H4 (cell line): ENCODE measurements around the gene GUCY2F. TPM values are rescaled to one million over a fixed set of nuclear protein-coding genes. Genes with fewer than 3 reads are reported as not detected.
A peak's percentile ranks its signal among the peaks of the same experiment; 100 is the strongest.

Experiments used
- DNase-seq: peaks from one replicate; pipeline ENCODE4 v3.0.0-alpha.2; 2015; ENCODE audit warnings: low spot score
- total RNA-seq: library from RNA; depleted of rRNA; stranded (reverse); fragments of >200 nt; shearing (Covaris generic); gene quantifications from 2 replicates; pipeline ENCODE4 v1.2.3, GENCODE V29; 2014

GUCY2F gene
- total RNA-seq, 1 experiment from 2014 or later = not detected

DNA sequence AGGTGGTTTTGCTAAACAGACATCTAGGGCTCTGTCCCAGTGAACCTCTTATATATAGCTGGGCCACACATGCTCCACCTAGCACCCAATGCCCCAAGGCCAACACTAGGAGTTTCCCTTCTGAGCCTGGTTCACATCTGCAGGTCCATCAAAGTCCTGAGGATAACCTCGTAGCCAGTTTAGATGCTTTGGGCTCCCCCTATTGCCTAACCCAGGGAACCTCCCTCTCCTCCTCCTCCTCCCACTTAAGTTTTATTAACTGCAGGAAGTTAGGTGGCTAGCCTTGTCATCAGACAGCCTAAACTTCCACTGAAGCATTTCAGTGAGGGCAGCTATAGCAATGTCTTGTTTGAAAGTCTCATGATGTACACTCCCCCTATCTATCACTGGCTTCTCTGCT is 88.0 kb downstream of the GUCY2F start:
- no peak for DNase-seq

DNA sequence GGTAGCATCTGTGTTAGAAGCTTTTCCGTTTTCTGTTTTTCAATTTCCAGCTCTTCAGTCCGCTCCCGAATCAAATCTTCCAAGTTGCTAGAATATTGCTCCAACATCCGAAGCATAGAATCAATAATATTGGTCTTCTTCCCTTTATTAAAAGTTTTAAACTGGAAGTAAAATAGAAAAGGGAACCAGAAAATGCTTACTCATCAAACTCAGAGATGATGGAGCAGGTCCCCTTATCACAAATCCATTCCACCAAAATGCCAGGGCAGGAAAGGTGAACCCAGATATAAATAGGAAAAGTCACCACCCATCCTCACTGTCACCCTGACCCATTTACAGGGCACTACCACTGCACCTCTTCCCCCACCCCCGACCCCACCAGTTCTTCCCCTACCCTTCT is 89.0 kb downstream of the GUCY2F start:
- DNase-seq = no peak

- no peak for DNase-seq
Measured at GRCh38 chrX:109390556-109390955, 91.3 kb downstream of the GUCY2F start.

GRCh38 chrX:109389917-109390316 is 92.0 kb downstream of the GUCY2F start:
- DNase-seq = no peak

DNA sequence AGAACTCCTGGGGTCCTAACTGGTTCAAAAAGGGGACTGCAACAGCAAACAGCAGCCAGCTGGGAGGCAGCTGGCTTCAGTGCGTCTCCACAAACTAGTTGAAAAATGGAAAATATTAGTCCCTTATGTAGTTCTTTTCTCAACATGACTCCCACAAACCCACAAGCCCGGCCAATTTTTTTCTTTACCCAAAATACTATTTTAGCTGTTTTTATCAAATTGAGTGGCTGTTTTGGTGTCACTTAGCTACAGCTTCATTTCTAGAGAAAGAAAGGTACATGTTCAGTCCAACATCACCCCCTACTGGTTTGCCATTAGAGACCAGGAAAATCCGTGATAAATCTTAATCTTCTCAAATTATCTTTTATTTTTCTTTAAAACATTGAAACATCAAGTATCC is 97.2 kb downstream of the GUCY2F start:
- DNase-seq = no peak

- DNase-seq = no peak
Measured at GRCh38 chrX:109382332-109382731, 99.6 kb downstream of the GUCY2F start.

- DNase-seq = no peak
Measured at GRCh38 chrX:109378281-109378680, 103.6 kb downstream of the GUCY2F start.

- no peak for DNase-seq
Measured at GRCh38 chrX:109374262-109374960, 107.5 kb downstream of the GUCY2F start.

- no peak for DNase-seq
Measured at GRCh38 chrX:109373468-109373867, 108.4 kb downstream of the GUCY2F start.

GRCh38 chrX:109372716-109373115 is 109.2 kb downstream of the GUCY2F start:
- no peak for DNase-seq

DNA sequence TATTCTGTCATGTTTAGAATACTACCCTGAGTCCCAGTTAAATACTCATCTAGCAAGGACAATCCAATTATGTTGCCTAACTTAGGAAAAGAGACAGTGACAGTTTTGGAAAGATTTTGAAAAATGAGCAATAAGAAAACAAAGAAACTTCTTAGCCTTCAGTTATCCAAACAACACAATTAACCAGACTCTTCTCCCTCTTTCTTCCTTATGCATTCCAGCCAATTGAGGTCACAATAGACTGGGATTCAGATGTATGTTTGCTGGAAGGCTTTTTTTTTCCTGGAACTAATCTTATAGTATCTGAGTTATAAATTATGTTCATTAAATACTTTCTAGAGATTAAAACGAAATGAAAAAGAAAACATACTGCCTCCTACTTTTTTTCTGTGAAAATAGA is 109.6 kb downstream of the GUCY2F start:
- no peak for DNase-seq

DNA sequence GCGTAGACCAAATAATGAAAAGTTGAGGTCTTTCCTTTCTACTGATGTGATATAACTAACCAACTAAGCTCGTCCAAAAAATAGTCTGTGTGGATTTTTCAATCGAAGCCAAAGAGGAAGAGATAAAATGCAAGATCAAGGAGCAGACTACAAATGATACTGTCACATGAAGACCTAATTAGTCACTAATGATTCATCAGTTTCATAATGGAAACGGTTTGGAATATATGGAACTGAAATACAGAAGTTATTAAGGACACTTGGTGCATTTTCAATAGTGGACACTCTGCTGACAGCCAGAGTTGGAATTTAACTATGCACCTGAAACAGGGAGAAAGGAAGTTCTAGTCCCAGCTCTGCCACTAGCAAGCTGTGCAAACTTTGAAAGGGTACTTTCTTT is 119.8 kb downstream of the GUCY2F start:
- DNase-seq = no peak

DNA sequence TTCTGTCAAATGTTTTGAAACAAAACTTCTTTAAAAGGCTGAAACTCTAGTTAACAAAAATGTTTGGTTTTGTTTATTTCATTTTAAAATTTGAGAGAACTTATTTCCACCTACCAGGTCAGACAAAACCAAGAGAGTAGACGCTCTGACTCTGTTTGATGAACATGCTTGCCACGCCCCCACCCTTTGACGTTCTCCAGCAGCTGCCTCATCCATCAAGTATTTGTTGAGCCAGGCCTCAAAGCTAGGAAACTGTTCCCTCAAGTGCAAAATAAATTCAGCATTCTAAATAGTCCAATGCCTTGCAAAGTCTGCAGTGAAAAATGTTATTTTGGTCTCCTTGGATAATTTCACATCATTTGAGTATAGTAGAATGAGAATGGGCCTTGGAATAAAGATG is 121.6 kb downstream of the GUCY2F start:
- no peak for DNase-seq

DNA sequence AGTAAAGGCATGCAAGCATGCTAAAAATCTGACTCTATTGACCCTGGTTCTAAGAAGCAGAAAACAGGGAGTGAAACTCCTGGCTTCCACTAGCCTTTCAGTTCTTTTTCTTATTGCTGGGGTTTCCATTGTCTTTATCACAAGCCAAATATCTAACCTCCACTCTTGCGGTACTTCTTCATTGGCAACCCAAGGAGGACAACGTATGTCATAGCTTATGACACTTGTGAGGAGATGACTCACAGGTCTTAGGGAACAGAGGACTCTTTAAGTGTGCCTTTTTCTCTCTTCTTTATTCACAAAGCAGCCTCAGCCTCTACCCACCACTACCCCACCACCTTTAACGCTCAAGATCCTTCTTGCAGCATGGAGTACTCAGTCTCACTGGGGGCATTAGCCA is 124.2 kb downstream of the GUCY2F start:
- DNase-seq = no peak

DNA sequence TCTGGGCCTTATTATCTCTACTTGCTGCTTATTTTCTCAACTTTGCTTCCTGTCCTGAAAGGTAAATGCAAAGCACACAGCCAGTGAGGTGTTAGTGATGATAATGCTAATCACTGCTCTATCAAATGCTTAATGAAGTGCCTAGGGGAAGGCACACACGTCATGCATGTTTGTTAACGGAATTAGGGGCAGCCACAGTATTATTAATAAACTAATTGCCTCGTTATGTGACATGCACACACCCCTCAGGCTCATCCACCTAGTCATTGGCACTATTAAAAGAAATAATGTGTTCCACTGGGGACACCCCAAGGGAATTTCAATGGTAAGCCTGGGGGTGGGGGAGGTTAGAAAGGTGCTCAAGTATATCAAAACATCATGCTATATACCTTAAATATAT is 125.2 kb downstream of the GUCY2F start:
- DNase-seq = no peak

- no peak for DNase-seq
Measured at GRCh38 chrX:109352066-109352588, 129.8 kb downstream of the GUCY2F start.

- DNase-seq = no peak
Measured at GRCh38 chrX:109351557-109351956, 130.3 kb downstream of the GUCY2F start.

GRCh38 chrX:109350551-109350950 is 131.3 kb downstream of the GUCY2F start:
- no peak for DNase-seq

GRCh38 chrX:109350051-109350450 is 131.8 kb downstream of the GUCY2F start:
- no peak for DNase-seq

DNA sequence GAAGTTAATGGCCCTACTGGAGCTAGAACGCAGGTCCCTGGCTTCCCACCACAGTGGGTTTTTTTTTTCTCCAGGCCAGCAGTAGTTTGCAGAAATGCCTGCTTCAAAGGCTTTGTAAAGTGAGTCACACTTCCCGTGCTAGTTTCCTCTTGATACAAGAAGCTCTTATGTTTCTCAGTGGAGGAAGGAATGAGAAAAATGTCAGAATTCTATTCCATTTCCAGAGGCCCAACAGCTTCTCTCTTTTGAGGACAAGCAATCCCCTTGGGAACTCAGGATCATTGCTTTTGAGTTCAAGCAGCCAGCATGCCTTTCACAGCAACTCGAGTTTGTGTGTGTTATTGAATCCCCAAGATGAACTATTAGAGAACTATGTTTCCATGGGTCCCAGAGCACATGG is 134.3 kb downstream of the GUCY2F start:
- peak; percentile 3 for DNase-seq

- no peak for DNase-seq
Measured at GRCh38 chrX:109346491-109346890, 135.4 kb downstream of the GUCY2F start.

GRCh38 chrX:109345856-109346255 is 136.0 kb downstream of the GUCY2F start:
- DNase-seq = no peak

DNA sequence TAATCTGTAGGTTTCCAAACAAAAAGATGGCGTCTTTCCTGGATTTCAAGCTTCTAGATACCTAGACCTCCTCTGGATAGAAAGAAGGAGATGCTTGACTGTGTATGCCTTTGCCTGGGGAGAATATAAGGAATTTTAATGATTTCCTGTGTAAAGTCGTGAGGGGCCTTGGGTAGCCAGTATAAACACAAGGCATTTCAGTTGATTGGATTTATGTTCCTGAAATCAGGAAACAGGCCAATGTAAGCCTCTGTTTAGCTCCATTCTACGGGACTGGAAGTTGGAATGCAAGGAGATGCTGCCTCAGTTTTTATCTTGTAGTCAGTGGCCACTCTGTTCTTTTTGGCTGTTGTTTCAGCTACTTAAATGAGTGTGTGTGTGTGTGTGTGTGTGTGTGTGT is 137.2 kb downstream of the GUCY2F start:
- no peak for DNase-seq

DNA sequence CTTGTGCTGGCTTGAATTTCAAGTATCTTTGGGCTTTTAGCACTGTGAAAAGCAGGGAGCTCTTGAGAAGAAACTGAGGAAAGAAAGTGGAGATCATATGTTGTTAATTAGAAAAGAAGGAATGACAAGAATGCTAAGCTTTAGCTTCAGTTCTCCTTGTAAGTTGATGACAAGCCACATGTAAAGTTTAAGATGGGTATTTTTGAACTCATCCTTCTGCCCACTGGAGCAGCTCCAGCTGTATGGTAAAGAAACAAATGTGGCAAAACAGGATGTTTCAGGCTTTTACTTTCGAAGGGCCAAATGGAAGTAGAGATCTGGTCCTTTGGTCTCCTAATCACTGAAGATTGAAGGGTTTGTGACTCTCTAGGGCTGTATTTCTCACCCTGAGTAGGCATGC is 137.8 kb downstream of the GUCY2F start:
- DNase-seq = no peak
